Vagina (tissue), 2 donors: ENCODE data around the gene PPP1R9B. TPM values are rescaled to one million over a fixed set of nuclear protein-coding genes. Genes with fewer than 3 reads are reported as not detected.
A peak's percentile ranks its signal among the peaks of the same experiment; 100 is the strongest.

Source experiments
- DNase-seq, 2 donors: peaks; one replicate each; pipeline ENCODE4 v3.0.0-alpha.2; 2017; ENCODE audit errors: extremely low spot score in 2 of 2
- H3K27ac ChIP-seq: fragments of 200-600 bp; sonication (generic); one replicate; pipeline ENCODE4 v1.5.1; 2019
- H3K27me3 ChIP-seq: fragments of 200-600 bp; sonication (generic); one replicate; pipeline ENCODE4 v1.5.1; 2019
- H3K36me3 ChIP-seq, 2 donors: fragments of 200-600 bp; sonication (generic); one replicate each; pipeline ENCODE4 v1.5.1; 2017 to 2019
- H3K4me1 ChIP-seq: fragments of 200-600 bp; sonication (generic); one replicate; pipeline ENCODE4 v1.5.1; 2019
- H3K4me3 ChIP-seq, 2 donors: fragments of 200-600 bp; sonication (generic); 1 replicate in 1 of 2; 2 replicates in 1 of 2; pipeline ENCODE4 v1.5.1; 2016 to 2019
- H3K9me3 ChIP-seq: fragments of 200-600 bp; sonication (generic); one replicate; pipeline ENCODE4 v1.5.1; 2019
- POLR2A ChIP-seq, 2 donors: fragments of 450-650 bp; IDR thresholded peaks; one replicate each; pipeline ENCODE4 v1.6.1; 2017; ENCODE audit warnings: antibody characterized with exemption in 2 of 2, mild to moderate bottlenecking in 2 of 2, moderate library complexity in 2 of 2
- POLR2AphosphoS5 ChIP-seq, 2 donors: sonication (generic); formaldehyde crosslinking; IDR thresholded peaks; one replicate each; pipeline ENCODE4 v1.9.0; 2017; ENCODE audit warnings: antibody characterized with exemption in 2 of 2, mild to moderate bottlenecking in 2 of 2, low read depth in 1 of 2; ENCODE audit not compliant: insufficient read depth in 1 of 2
- intact Hi-C: fragments of 100-400 bp; cut with DNase I; formaldehyde crosslinking; loops from one replicate; pipeline ENCODE4 v1.15.1; 2023
- total RNA-seq: library from RNA; depleted of rRNA; stranded (reverse); fragments of >200 nt; gene quantifications from one replicate; pipeline ENCODE4 v1.2.3, GENCODE V29; 2016
- TF ChIP-seq, protein P1 (sequence below), 3 experiments: fragments of 450-650 bp in 2 of 3; fragments of 200-600 bp in 1 of 3; sonication (generic) in 1 of 3; IDR thresholded peaks; one replicate each; pipeline ENCODE4 v1.5.1; 2017 to 2019; ENCODE audit warnings: antibody characterized with exemption in 3 of 3, mild to moderate bottlenecking in 2 of 3, moderate library complexity in 2 of 3

Gene PPP1R9B
- total RNA-seq, 1 donor from 2014 or later = 37.6 TPM

DNA sequence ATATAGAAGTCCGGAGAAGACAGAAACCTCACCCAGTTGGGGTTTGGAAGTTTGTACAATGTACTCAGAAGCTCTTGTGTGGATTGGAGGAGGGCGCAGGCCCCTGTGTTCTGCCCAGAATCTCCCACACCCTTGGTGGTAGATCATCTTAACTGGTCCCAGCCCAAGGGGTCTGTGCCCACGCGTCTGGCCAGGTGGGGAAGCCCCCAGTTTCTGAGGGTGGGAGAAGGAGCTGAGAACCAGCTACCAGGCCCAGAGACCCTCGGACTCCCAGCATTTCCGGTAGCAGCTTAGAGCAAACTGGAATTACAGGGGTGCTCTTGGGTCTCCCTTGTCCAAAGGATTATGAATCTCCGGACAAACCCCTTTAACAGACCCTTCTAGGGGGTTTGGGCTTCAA lies 2.3 kb upstream of the PPP1R9B start:
- H3K4me3 ChIP-seq = peak overlapping the region in 1 of 2 donors; percentile 70
- peaks cover 45% of the 10 kb centered on the region for H3K4me1 ChIP-seq
- TF ChIP-seq, protein P1, sequence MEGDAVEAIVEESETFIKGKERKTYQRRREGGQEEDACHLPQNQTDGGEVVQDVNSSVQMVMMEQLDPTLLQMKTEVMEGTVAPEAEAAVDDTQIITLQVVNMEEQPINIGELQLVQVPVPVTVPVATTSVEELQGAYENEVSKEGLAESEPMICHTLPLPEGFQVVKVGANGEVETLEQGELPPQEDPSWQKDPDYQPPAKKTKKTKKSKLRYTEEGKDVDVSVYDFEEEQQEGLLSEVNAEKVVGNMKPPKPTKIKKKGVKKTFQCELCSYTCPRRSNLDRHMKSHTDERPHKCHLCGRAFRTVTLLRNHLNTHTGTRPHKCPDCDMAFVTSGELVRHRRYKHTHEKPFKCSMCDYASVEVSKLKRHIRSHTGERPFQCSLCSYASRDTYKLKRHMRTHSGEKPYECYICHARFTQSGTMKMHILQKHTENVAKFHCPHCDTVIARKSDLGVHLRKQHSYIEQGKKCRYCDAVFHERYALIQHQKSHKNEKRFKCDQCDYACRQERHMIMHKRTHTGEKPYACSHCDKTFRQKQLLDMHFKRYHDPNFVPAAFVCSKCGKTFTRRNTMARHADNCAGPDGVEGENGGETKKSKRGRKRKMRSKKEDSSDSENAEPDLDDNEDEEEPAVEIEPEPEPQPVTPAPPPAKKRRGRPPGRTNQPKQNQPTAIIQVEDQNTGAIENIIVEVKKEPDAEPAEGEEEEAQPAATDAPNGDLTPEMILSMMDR (IDR thresholded peaks at IDR 0.05) = no peak
- no peak for TF ChIP-seq POLR2A (IDR thresholded peaks at IDR 0.05)
- no peak for TF ChIP-seq POLR2AphosphoS5 (IDR thresholded peaks at IDR 0.05; ENCODE audit: insufficient read depth in 1 of 2, low read depth in 1 of 2)
- H3K9me3 ChIP-seq = no peaks in the 10 kb centered on the region
- no peaks in the 10 kb centered on the region for H3K36me3 ChIP-seq
- no peak for DNase-seq
- intact Hi-C loops = no loop called here
- peak overlapping the region; percentile 81 for H3K27ac ChIP-seq
- no peaks in the 10 kb centered on the region for H3K27me3 ChIP-seq

DNA sequence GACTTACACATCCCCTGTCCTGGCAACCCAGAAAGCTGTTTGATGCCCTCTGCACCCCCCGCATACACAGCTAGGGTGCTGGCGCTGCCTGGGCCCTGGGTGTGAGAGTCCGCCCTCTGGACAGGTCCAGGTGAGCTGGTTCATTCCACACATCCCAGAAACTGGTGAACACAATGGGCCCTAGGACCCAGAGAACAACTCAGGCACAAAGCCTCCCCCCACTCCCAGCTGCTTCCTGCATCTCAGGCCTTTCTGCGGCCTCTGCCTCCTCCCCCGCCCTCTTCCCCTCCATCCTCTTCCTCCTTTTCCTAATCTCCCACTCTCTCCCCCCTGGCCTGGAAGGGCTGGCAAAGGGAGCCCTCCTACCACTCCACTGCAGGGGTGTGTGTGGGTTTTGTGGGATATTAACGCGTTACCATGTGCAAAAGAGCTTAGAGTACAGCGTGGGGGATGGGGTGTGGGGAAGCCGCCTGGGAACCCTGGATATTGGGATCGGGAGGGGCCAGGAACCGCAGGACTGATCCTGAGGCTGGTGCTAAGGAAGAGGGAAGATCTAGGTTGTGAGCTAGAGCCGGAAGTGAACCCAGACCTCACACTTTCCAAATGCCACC lies 1.6 kb upstream of the PPP1R9B start:
- peaks cover 52% of the 10 kb centered on the region for H3K4me1 ChIP-seq
- peak in 1 of 2 donors; percentile 95 for DNase-seq
- intact Hi-C loops = no loop called here

GRCh38 chr17:50151041-50151936 lies 812 bp upstream of the PPP1R9B start:
- intact Hi-C loops = no loop called here
- no peaks in the 10 kb centered on the region for H3K27me3 ChIP-seq
- no peak for DNase-seq
- peak overlapping the region; percentile 70 to 87 for H3K4me3 ChIP-seq
- no peaks in the 10 kb centered on the region for H3K36me3 ChIP-seq
- peaks cover 59% of the 10 kb centered on the region for H3K4me1 ChIP-seq
- no peaks in the 10 kb centered on the region for H3K9me3 ChIP-seq
- peak overlapping the region; percentile 81 for H3K27ac ChIP-seq
- TF ChIP-seq, protein P1 (IDR thresholded peaks at IDR 0.05) = peak in 2 of 3 experiments; percentile 37 to 47
- TF ChIP-seq POLR2A (IDR thresholded peaks at IDR 0.05) (peak in 1 of 2 donors; percentile 63), POLR2AphosphoS5 (IDR thresholded peaks at IDR 0.05; ENCODE audit: insufficient read depth in 1 of 2, low read depth in 1 of 2) (peak in 1 of 2 donors; percentile 79)

More for the DNA sequence above, 1.6 kb upstream of the PPP1R9B start:
- Histone ChIP-seq H3K9me3 (no peaks in the 10 kb centered on the region), H3K36me3 (no peaks in the 10 kb centered on the region), H3K27ac (peak overlapping the region; percentile 81), H3K4me3 (peak overlapping the region; percentile 70 to 87), H3K27me3 (no peaks in the 10 kb centered on the region)
- TF ChIP-seq, protein P1 (IDR thresholded peaks at IDR 0.05) = peak in 1 of 3 experiments; percentile 2
- no peak for TF ChIP-seq POLR2A (IDR thresholded peaks at IDR 0.05)
- peak; percentile 63 to 69 for TF ChIP-seq POLR2AphosphoS5 (IDR thresholded peaks at IDR 0.05; ENCODE audit: insufficient read depth in 1 of 2, low read depth in 1 of 2)

DNA sequence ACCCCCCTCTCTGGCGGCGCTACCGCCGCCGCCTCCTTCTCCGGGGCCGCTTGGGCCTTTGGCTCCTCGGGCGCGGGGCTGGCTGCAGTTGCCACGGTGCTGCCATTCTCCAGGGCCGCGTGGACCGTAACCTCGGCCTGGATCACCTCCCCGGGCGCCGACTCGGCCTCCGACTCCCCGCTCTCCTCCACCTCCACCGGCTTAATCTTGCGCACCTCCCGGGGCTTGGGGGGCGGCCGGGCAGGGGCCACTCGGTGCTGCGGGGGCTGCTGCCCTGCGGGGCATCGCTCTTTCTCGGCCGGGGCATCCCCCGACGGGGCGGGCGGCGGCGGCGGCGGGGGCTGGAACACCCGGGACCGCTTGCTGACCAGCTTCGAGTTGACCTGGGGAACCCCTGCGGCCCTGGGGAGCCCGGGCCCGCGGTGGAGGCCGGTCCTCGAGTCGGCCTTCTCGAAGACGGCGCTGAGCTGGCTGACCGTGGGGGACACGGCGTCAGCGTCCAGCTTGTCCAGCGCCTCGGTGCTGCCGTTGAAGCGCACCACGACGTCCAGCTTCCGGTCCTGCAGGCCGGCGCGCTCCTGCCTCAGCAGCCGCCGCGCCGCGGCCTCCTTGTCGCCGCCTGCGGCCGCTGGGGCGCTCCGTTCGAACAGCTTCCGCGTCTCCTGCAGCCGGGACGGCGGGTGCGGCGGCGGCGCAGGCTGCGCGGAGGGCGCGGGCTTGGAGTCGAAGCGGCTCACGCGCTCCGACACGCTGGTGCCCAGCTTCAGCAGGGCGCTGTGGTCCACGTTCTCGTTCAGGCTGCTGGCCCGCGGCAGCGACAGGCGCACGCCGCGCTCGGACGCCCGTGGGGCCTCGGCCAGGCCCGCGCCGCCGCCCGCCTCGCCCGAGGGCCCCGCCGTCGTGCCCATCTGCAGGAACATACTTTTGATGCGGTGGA lies 792 bp downstream of the PPP1R9B start:
- no peak for TF ChIP-seq POLR2AphosphoS5 (IDR thresholded peaks at IDR 0.05; ENCODE audit: insufficient read depth in 1 of 2, low read depth in 1 of 2)
- TF ChIP-seq POLR2A (IDR thresholded peaks at IDR 0.05) = no peak
- TF ChIP-seq, protein P1 (IDR thresholded peaks at IDR 0.05) = no peak
- Histone ChIP-seq H3K4me1 (peaks cover 75% of the 10 kb centered on the region), H3K27ac (peak overlapping the region; percentile 81), H3K36me3 (peaks cover 0 to 6% of the 10 kb centered on the region in 2 donors), H3K27me3 (no peaks in the 10 kb centered on the region), H3K9me3 (no peaks in the 10 kb centered on the region), H3K4me3 (peak overlapping the region; percentile 70 to 87)
- DNase-seq = no peak
- intact Hi-C loops = no loop called here
